K562 (cell line): ENCODE results near the gene KCNQ2. TPM values are rescaled to one million over a fixed set of nuclear protein-coding genes. Genes with fewer than 3 reads are reported as not detected.
A peak's percentile ranks its signal among the peaks of the same experiment; 100 is the strongest.

Experiments
- ATAC-seq: fragments of 200-7000 bp; cut with Tn5 transposase; 3 replicates; pipeline ENCODE4 v1.9.1; 2020; ENCODE audit warnings: moderate library complexity
- BruUV-seq: library from RNA; stranded (reverse); fragments of 400-500 nt; replicated peaks from 2 replicates; lab custom pipeline; 2021; lab: Mats Ljungman, UMichigan
- CTCF ChIA-PET: fragments of 300-600 bp; formaldehyde crosslinking; extraction: SDS; loops from one replicate; lab custom pipeline; 2021; ENCODE audit warnings: low intra/inter-chr PET ratio; lab: Yijun Ruan, JAX
- POLR2A ChIA-PET: fragments of 300-600, 350-650 bp; sonication (Branson Sonifier 250); formaldehyde crosslinking; extraction: SDS; loops from one replicate; lab custom pipeline; 2021; ENCODE audit warnings: antibody characterized with exemption, inconsistent platforms; lab: Yijun Ruan, JAX
- DNase-seq, 4 experiments: peaks; one replicate each; pipeline versions ENCODE4 v3.0.0 to v3.0.0-alpha.2; 2011 to 2018; ENCODE audit warnings: low spot score in 3 of 4, mixed read lengths in 3 of 4; ENCODE audit errors: extremely low read depth in 1 of 4
- FAIRE-seq: peaks from 2 replicates; lab custom pipeline; 2011; peaks lifted over from hg19 to GRCh38; lab: Jason Lieb, UNC
- H2AFZ ChIP-seq: 2 replicates; pipeline ENCODE4 v1.6.0; 2011; ENCODE audit warnings: low read depth, low read length, control low read depth, inconsistent platforms
- H3K27ac ChIP-seq: fragments of 200-600 bp; 3 replicates; pipeline ENCODE4 v1.8.0; 2011; ENCODE audit warnings: low read depth, mild to moderate bottlenecking, control low read depth, inconsistent platforms, low read length, moderate library complexity, mixed read lengths; ENCODE audit errors: extremely low read depth
- H3K27me3 ChIP-seq, 2 experiments: fragments of 300-600 bp in 1 of 2; 2 replicates in 1 of 2; 3 replicates in 1 of 2; pipeline versions ENCODE4 v1.6.0 to v1.8.0; 2011; ENCODE audit warnings: inconsistent platforms in 2 of 2, low read length in 2 of 2, mild to moderate bottlenecking in 1 of 2, mixed read lengths in 1 of 2, moderate library complexity in 1 of 2; ENCODE audit not compliant: control insufficient read depth in 2 of 2, insufficient read depth in 2 of 2
- H3K36me3 ChIP-seq: fragments of 300-600 bp; 3 replicates; pipeline ENCODE4 v1.8.0; 2011; ENCODE audit warnings: mild to moderate bottlenecking, low read length, inconsistent platforms; ENCODE audit not compliant: control insufficient read depth, insufficient read depth
- H3K4me1 ChIP-seq, 2 experiments: fragments of 200-600 bp in 1 of 2; replicated peaks in 1 of 2; 2 replicates in 1 of 2; 3 replicates in 1 of 2; pipeline versions ENCODE4 v1.5.1 to v1.8.0; 2011; ENCODE audit warnings: inconsistent platforms in 2 of 2, low read length in 2 of 2, mild to moderate bottlenecking in 1 of 2, mixed read lengths in 1 of 2, moderate library complexity in 1 of 2; ENCODE audit not compliant: control insufficient read depth in 2 of 2, insufficient read depth in 2 of 2
- H3K4me2 ChIP-seq: 2 replicates; pipeline ENCODE4 v1.6.1; 2011; ENCODE audit warnings: low read length, control low read depth, inconsistent platforms, mixed read lengths; ENCODE audit not compliant: insufficient read depth
- H3K4me3 ChIP-seq: fragments of 200-600 bp; sonication (generic), shearing (Covaris generic); 2 replicates; pipeline ENCODE4 v1.5.1; 2016; ENCODE audit warnings: control low read depth, inconsistent platforms
- H3K79me2 ChIP-seq: fragments of 200-600 bp; 3 replicates; pipeline ENCODE4 v1.8.0; 2011; ENCODE audit warnings: low read length, inconsistent platforms; ENCODE audit not compliant: control insufficient read depth, insufficient read depth
- H3K9ac ChIP-seq, 2 experiments: 2 replicates each; pipeline versions ENCODE4 v1.6.0 to v1.6.1; 2011; ENCODE audit warnings: low read depth in 2 of 2, low read length in 2 of 2, control low read depth in 1 of 2, inconsistent platforms in 1 of 2, mild to moderate bottlenecking in 1 of 2, mixed read lengths in 1 of 2; ENCODE audit not compliant: insufficient read depth in 1 of 2
- H3K9me1 ChIP-seq: one replicate; pipeline ENCODE4 v1.6.0; 2011; ENCODE audit warnings: inconsistent platforms, mild to moderate bottlenecking, low read length, moderate library complexity; ENCODE audit not compliant: control insufficient read depth, insufficient read depth
- H3K9me3 ChIP-seq: replicated peaks from 2 replicates; pipeline ENCODE4 v1.5.1; 2011; ENCODE audit warnings: low read depth, low read length, inconsistent platforms; ENCODE audit not compliant: control insufficient read depth, insufficient read depth
- H4K20me1 ChIP-seq: replicated peaks from 2 replicates; pipeline ENCODE4 v1.6.1; 2011; ENCODE audit warnings: low read length, inconsistent platforms, mixed read lengths; ENCODE audit not compliant: control insufficient read depth, insufficient read depth
- CEBPZ ChIP-seq: fragments of 150-350 bp; IDR thresholded peaks from 2 replicates; pipeline ENCODE4 v1.6.1; 2014; ENCODE audit warnings: low read depth, mild to moderate bottlenecking, low read length, borderline replicate concordance
- RBM14 ChIP-seq: fragments of 200-400 bp; formaldehyde crosslinking; IDR thresholded peaks from 2 replicates; pipeline ENCODE4 v1.6.1; 2018; ENCODE audit warnings: low read depth, mild to moderate bottlenecking, low read length, moderate library complexity, borderline replicate concordance; ENCODE audit not compliant: insufficient read depth
- UBTF ChIP-seq, 2 experiments: IDR thresholded peaks; 2 replicates each; pipeline ENCODE4 v1.6.1; 2012; ENCODE audit warnings: improper control_type of control experiment in 2 of 2, low read depth in 2 of 2, low read length in 2 of 2, borderline replicate concordance in 1 of 2
- ZNF717 ChIP-seq: fragments of 250-450 bp; sonication (Bioruptor Pico); IDR thresholded peaks from 2 replicates; pipeline ENCODE4 v1.5.0; 2021
- WGBS: fragments of 100-300 bp; shearing (Covaris generic); methylation state at CpG from one replicate; pipeline ENCODE4 v1.1.6; 2016; ENCODE audit warnings: low coverage, mixed read lengths; ENCODE audit not compliant: insufficient coverage; ENCODE audit errors: missing lambda C conversion rate; 5-methylcytosine and 5-hydroxymethylcytosine counted together
- in situ Hi-C: fragments of 300-500 bp; cut with MboI; formaldehyde crosslinking; loops from 4 replicates; pipeline ENCODE4 v1.15.0; 2018; ENCODE audit warnings: inconsistent platforms, mixed read lengths
- intact Hi-C: fragments of 100-400 bp; cut with micrococcal nuclease; formaldehyde crosslinking; loops from 2 replicates; pipeline ENCODE4 v1.14.2; 2022
- polyA plus RNA-seq, 8 experiments: library from polyadenylated mRNA; depleted of rRNA in 4 of 8; stranded (reverse) in 5 of 8; unstranded in 3 of 8; fragments of >200 nt; fragmentation: Nextera tagmentation in 2 of 8; fragmentation: Illumina TruSeq in 1 of 8; extraction: Ambion mirVana in 2 of 8; extraction: Trizol in 1 of 8; gene quantifications; 2 replicates each; pipeline versions ENCODE4 v1.2.1 to v1.2.3, GENCODE V29; 2011 to 2014; ENCODE audit warnings: inconsistent platforms in 1 of 8, missing spikeins in 1 of 8
- total RNA-seq, 7 experiments: library from RNA; depleted of rRNA in 6 of 7; stranded (reverse); fragments of >200 nt in 6 of 7; fragmentation: Illumina TruSeq in 2 of 7; extraction: Trizol in 2 of 7; gene quantifications; 2 replicates each; pipeline versions ENCODE4 v1.2.1 to v1.2.3, GENCODE V29; 2011 to 2021; ENCODE audit warnings: low replicate concordance in 1 of 7

Gene KCNQ2
- total and polyA plus RNA-seq, 9 of the 15 experiments (the other 6 are each of a cell fraction or from before 2014, with no cell fraction given): 0.13 to 0.16 TPM; not detected in 7

GRCh38 chr20:63435552-63435951, 36.9 kb downstream of the KCNQ2 start (continued):
- no peak for TF ChIP-seq UBTF (IDR thresholded peaks at IDR 0.05; ENCODE audit: borderline replicate concordance in 1 of 2, low read depth in 2 of 2, low read length in 2 of 2)
- TF ChIP-seq, all 486 proteins: peak for 0

GRCh38 chr20:63434599-63435378, 37.7 kb downstream of the KCNQ2 start:
- no peaks in the 10 kb centered on the region for H4K20me1 ChIP-seq
- no peaks in the 10 kb centered on the region for H3K36me3 ChIP-seq
- H3K9ac ChIP-seq: no peak overlapping the region
- intact Hi-C loops: no loop called here
- ChIA-PET POLR2A (interaction anchor here (0.6 kb wide), 1 partner anchor 10 kb away, joined by 4 read pairs; no protein-coding TSS in a partner anchor), CTCF (no interaction called here)
- FAIRE-seq (peak; percentile 99), DNase-seq (peak; percentile 77 to 83 (median 83)), ATAC-seq (peak; percentile 89)
- H3K27me3 ChIP-seq: peaks cover 11 to 36% of the 10 kb centered on the region in 2 experiments
- H3K79me2 ChIP-seq: no peaks in the 10 kb centered on the region
- in situ Hi-C loops: no loop called here
- no peak overlapping the region for H3K27ac ChIP-seq
- H3K4me2 ChIP-seq: no peak overlapping the region
- H3K4me3 ChIP-seq: no peak overlapping the region
- peaks cover 0 to 20% of the 10 kb centered on the region in 2 experiments; a peak in 2 of 5 replicates for H3K4me1 ChIP-seq
- 28% methylated on average over 31 of the region's 33 CpGs for WGBS
- no TSS peak for BruUV-seq
- H3K9me3 ChIP-seq: no peaks in the 10 kb centered on the region
- no peak overlapping the region for H2AFZ ChIP-seq
- no peaks in the 10 kb centered on the region for H3K9me1 ChIP-seq
- TF ChIP-seq CEBPZ (no peak), ZNF717 (no peak), RBM14 (no peak)
